ENCODE measurements around the gene DACT3. TPM values are rescaled to one million over a fixed set of nuclear protein-coding genes. Genes with fewer than 3 reads are reported as not detected.

DACT3 gene
- total and polyA plus RNA-seq, 2 of the 13 experiments (the other 11 are each of a cell fraction or from before 2014, with no cell fraction given) = 0.04 TPM; not detected in 1

- TF ChIP-seq ZBTB46 (CRISPR knock-in tag; IDR thresholded peaks at IDR 0.05; ENCODE audit: borderline replicate concordance) (no peak), ZIK1 (CRISPR knock-in tag; IDR thresholded peaks at IDR 0.05; ENCODE audit: borderline replicate concordance, low read depth) (no peak), SMC3 (IDR thresholded peaks at IDR 0.05; ENCODE audit: low read length) (no peak), MZF1 (CRISPR knock-in tag; IDR thresholded peaks at IDR 0.05; ENCODE audit: borderline replicate concordance) (no peak), ZNF569 (CRISPR knock-in tag; IDR thresholded peaks at IDR 0.05; ENCODE audit: borderline replicate concordance) (no peak), ZBTB3 (CRISPR knock-in tag; IDR thresholded peaks at IDR 0.05; ENCODE audit: borderline replicate concordance, low read depth) (no peak), ISX (CRISPR knock-in tag; conservative IDR thresholded peaks at IDR 0.05) (no peak), RBAK (CRISPR knock-in tag; IDR thresholded peaks at IDR 0.05) (no peak), ARNT2 (CRISPR knock-in tag; IDR thresholded peaks at IDR 0.05; ENCODE audit: low read depth) (no peak), LRRFIP1 (CRISPR knock-in tag; conservative IDR thresholded peaks at IDR 0.05) (no peak)
Observed at GRCh38 chr19:46670813-46671212, 9.8 kb upstream of the DACT3 start (continued).

Data from HepG2 (cell line).